GM13976 (cell line): Measurements from ENCODE around the gene RGS14.

ENCODE experiments used
- DNase-seq: peaks from one replicate; pipeline ENCODE4 v3.0.0; 2012; ENCODE audit warnings: low spot score
- CTCF ChIP-seq: IDR thresholded peaks from 2 replicates; pipeline ENCODE4 v1.5.1; 2012; ENCODE audit warnings: borderline replicate concordance, mild to moderate bottlenecking; ENCODE audit not compliant: insufficient read depth; ENCODE audit errors: extremely low read depth, missing control alignments, control extremely low read depth
- in situ Hi-C: fragments of 300-500 bp; cut with MboI; formaldehyde crosslinking; loops from one replicate; pipeline ENCODE4 v1.12.0; 2022; ENCODE audit warnings: low sequenced_read_pairs, mixed read lengths, inconsistent platforms; ENCODE audit not compliant: unreplicated experiment

RGS14 gene

GRCh38 chr5:177384134-177384533 is 26.4 kb downstream of the RGS14 start, which contains the start of gene SLC34A1:
TSS of gene SLC34A1 (plus strand) at chr5:177384434. CDS start at chr5:177385742, 1,308 bp downstream.
- no peak for DNase-seq
- no peak for TF ChIP-seq CTCF
- in situ Hi-C loops = no loop called here

- no peak for DNase-seq
- in situ Hi-C loops = no loop called here
- TF ChIP-seq CTCF = no peak
Observed at GRCh38 chr5:177385720-177386119, 28.0 kb downstream of the RGS14 start.

DNA sequence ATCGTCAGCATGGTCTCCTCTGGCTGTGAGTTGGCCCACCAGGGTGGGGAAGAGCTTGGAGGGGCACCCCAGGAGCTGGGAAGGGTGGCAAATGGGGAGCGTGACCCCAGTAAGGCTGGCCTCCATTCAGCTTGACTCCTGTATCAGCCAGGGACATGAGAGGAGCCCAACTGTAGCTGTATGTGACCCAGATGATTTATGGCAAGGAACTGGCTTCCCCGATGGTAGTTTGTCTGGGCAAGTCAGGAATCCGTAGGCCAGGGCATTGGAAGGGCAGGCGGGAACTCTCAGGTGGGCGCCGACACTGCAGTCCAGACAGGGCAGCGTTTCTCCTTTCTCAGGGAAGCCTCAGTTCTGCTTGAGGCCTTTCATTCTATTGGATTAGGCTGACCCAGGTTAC is 28.8 kb downstream of the RGS14 start:
- in situ Hi-C loops = no loop called here
- no peak for TF ChIP-seq CTCF
- no peak for DNase-seq

GRCh38 chr5:177387405-177387804 is 29.7 kb downstream of the RGS14 start:
- in situ Hi-C loops = no loop called here
- no peak for TF ChIP-seq CTCF

GRCh38 chr5:177388521-177389052 is 30.9 kb downstream of the RGS14 start:
- TF ChIP-seq CTCF = no peak
- DNase-seq = no peak
- in situ Hi-C loops = no loop called here

More at GRCh38 chr5:177387405-177387804, 29.7 kb downstream of the RGS14 start:
- no peak for DNase-seq

GRCh38 chr5:177389241-177390169 is 31.8 kb downstream of the RGS14 start:
- peak; percentile 71 for DNase-seq
- in situ Hi-C loops = no loop called here
- no peak for TF ChIP-seq CTCF
